GM23338 (cell line): Measurements from ENCODE around the gene RAPGEF4.

Experiments
- CREB1 ChIP-seq: fragments of 250-450 bp; sonication (Bioruptor Pico); IDR thresholded peaks from 2 replicates; pipeline ENCODE4 v1.5.0; 2020; ENCODE audit warnings: low read depth, mild to moderate bottlenecking, moderate library complexity
- EZH2 ChIP-seq: fragments of 200-600 bp; sonication (generic); IDR thresholded peaks from one replicate; pipeline ENCODE4 v1.8.0; 2017; ENCODE audit warnings: antibody characterized with exemption, mild to moderate bottlenecking, low read depth; ENCODE audit not compliant: unreplicated experiment
- EZH2phosphoT487 ChIP-seq: fragments of 200-600 bp; sonication (generic); IDR thresholded peaks from one replicate; pipeline ENCODE4 v1.8.1; 2018; ENCODE audit warnings: antibody characterized with exemption; ENCODE audit not compliant: unreplicated experiment
- JUNB ChIP-seq: IDR thresholded peaks from one replicate; pipeline ENCODE4 v1.6.1; 2016; ENCODE audit warnings: antibody characterized with exemption; ENCODE audit not compliant: unreplicated experiment
- NANOG ChIP-seq: IDR thresholded peaks from 2 replicates; pipeline ENCODE4 v1.6.1; 2016; ENCODE audit warnings: antibody characterized with exemption, borderline replicate concordance
- POLR2AphosphoS5 ChIP-seq: IDR thresholded peaks from 2 replicates; pipeline ENCODE4 v1.6.1; 2016; ENCODE audit warnings: antibody characterized with exemption, low read depth
- STAT1 ChIP-seq: IDR thresholded peaks from one replicate; pipeline ENCODE4 v1.6.1; 2016; ENCODE audit warnings: antibody characterized with exemption; ENCODE audit not compliant: unreplicated experiment
- ZNF114 ChIP-seq: fragments of 250-450 bp; sonication (Bioruptor Pico); IDR thresholded peaks from 2 replicates; pipeline ENCODE4 v1.5.0; 2020; ENCODE audit warnings: mild to moderate bottlenecking, moderate library complexity
- ZNF331 ChIP-seq: fragments of 250-450 bp; sonication (Bioruptor Pico); IDR thresholded peaks from 2 replicates; pipeline ENCODE4 v1.5.0; 2020; ENCODE audit warnings: low read depth, mild to moderate bottlenecking, moderate library complexity
- TF ChIP-seq, protein P1 (sequence below), 2 experiments: fragments of 200-600 bp in 1 of 2; sonication (generic) in 1 of 2; conservative IDR thresholded peaks; 2 replicates each; pipeline versions ENCODE4 v1.5.1 to v1.6.1; 2016 to 2017; ENCODE audit warnings: antibody characterized with exemption in 2 of 2, low read depth in 2 of 2, mild to moderate bottlenecking in 2 of 2, moderate library complexity in 1 of 2
- TF ChIP-seq, protein P2 (sequence below): fragments of 250-450 bp; sonication (Bioruptor Pico); IDR thresholded peaks from 2 replicates; pipeline ENCODE4 v1.5.0; 2020; ENCODE audit warnings: mild to moderate bottlenecking, moderate library complexity
- TF ChIP-seq, protein P3 (sequence below): IDR thresholded peaks from one replicate; pipeline ENCODE4 v1.6.1; 2018; ENCODE audit warnings: antibody characterized with exemption; ENCODE audit not compliant: unreplicated experiment
- TF ChIP-seq, protein P4 (sequence below): IDR thresholded peaks from 2 replicates; pipeline ENCODE4 v1.6.1; 2016; ENCODE audit warnings: antibody characterized with exemption

DNA sequence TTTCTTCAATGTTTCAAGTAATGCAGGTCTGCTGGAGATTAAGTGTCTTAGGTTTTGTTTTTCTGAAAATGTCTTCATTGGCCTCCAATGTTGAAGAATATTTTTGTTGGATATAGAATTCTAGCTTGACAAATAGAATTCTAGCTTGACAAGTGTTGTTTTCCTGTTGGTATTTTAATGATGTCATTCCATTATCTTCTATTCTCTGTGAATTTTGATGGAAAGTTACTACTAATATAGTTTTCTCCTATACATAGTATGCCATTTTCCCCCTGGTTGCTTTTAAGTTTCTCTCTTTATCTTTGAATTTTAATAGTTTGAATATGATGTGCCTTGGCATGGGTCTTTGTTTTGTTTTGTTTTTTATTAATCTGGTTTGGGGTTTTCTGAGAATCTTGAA lies 119.9 kb downstream of the RAPGEF4 start:
- TF ChIP-seq, protein P1, sequence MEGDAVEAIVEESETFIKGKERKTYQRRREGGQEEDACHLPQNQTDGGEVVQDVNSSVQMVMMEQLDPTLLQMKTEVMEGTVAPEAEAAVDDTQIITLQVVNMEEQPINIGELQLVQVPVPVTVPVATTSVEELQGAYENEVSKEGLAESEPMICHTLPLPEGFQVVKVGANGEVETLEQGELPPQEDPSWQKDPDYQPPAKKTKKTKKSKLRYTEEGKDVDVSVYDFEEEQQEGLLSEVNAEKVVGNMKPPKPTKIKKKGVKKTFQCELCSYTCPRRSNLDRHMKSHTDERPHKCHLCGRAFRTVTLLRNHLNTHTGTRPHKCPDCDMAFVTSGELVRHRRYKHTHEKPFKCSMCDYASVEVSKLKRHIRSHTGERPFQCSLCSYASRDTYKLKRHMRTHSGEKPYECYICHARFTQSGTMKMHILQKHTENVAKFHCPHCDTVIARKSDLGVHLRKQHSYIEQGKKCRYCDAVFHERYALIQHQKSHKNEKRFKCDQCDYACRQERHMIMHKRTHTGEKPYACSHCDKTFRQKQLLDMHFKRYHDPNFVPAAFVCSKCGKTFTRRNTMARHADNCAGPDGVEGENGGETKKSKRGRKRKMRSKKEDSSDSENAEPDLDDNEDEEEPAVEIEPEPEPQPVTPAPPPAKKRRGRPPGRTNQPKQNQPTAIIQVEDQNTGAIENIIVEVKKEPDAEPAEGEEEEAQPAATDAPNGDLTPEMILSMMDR (conservative IDR thresholded peaks at IDR 0.05; ENCODE audit: low read depth in 2 of 2): no peak
- TF ChIP-seq ZNF114 (CRISPR knock-in tag): no peak
- no peak for TF ChIP-seq EZH2
- no peak for TF ChIP-seq EZH2phosphoT487
- no peak for TF ChIP-seq POLR2AphosphoS5
- TF ChIP-seq JUNB: no peak
- TF ChIP-seq, protein P2, sequence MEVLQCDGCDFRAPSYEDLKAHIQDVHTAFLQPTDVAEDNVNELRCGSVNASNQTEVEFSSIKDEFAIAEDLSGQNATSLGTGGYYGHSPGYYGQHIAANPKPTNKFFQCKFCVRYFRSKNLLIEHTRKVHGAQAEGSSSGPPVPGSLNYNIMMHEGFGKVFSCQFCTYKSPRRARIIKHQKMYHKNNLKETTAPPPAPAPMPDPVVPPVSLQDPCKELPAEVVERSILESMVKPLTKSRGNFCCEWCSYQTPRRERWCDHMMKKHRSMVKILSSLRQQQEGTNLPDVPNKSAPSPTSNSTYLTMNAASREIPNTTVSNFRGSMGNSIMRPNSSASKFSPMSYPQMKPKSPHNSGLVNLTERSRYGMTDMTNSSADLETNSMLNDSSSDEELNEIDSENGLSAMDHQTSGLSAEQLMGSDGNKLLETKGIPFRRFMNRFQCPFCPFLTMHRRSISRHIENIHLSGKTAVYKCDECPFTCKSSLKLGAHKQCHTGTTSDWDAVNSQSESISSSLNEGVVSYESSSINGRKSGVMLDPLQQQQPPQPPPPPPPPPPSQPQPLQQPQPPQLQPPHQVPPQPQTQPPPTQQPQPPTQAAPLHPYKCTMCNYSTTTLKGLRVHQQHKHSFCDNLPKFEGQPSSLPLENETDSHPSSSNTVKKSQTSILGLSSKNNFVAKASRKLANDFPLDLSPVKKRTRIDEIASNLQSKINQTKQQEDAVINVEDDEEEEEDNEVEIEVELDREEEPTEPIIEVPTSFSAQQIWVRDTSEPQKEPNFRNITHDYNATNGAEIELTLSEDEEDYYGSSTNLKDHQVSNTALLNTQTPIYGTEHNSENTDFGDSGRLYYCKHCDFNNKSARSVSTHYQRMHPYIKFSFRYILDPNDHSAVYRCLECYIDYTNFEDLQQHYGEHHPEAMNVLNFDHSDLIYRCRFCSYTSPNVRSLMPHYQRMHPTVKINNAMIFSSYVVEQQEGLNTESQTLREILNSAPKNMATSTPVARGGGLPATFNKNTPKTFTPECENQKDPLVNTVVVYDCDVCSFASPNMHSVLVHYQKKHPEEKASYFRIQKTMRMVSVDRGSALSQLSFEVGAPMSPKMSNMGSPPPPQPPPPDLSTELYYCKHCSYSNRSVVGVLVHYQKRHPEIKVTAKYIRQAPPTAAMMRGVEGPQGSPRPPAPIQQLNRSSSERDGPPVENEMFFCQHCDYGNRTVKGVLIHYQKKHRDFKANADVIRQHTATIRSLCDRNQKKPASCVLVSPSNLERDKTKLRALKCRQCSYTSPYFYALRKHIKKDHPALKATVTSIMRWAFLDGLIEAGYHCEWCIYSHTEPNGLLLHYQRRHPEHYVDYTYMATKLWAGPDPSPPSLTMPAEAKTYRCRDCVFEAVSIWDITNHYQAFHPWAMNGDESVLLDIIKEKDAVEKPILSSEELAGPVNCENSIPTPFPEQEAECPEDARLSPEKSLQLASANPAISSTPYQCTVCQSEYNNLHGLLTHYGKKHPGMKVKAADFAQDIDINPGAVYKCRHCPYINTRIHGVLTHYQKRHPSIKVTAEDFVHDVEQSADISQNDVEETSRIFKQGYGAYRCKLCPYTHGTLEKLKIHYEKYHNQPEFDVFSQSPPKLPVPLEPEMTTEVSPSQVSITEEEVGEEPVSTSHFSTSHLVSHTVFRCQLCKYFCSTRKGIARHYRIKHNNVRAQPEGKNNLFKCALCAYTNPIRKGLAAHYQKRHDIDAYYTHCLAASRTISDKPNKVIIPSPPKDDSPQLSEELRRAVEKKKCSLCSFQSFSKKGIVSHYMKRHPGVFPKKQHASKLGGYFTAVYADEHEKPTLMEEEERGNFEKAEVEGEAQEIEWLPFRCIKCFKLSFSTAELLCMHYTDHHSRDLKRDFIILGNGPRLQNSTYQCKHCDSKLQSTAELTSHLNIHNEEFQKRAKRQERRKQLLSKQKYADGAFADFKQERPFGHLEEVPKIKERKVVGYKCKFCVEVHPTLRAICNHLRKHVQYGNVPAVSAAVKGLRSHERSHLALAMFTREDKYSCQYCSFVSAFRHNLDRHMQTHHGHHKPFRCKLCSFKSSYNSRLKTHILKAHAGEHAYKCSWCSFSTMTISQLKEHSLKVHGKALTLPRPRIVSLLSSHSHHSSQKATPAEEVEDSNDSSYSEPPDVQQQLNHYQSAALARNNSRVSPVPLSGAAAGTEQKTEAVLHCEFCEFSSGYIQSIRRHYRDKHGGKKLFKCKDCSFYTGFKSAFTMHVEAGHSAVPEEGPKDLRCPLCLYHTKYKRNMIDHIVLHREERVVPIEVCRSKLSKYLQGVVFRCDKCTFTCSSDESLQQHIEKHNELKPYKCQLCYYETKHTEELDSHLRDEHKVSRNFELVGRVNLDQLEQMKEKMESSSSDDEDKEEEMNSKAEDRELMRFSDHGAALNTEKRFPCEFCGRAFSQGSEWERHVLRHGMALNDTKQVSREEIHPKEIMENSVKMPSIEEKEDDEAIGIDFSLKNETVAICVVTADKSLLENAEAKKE: no peak
- TF ChIP-seq CREB1: no peak
- no peak for TF ChIP-seq ZNF331 (CRISPR knock-in tag)
- TF ChIP-seq, protein P3, sequence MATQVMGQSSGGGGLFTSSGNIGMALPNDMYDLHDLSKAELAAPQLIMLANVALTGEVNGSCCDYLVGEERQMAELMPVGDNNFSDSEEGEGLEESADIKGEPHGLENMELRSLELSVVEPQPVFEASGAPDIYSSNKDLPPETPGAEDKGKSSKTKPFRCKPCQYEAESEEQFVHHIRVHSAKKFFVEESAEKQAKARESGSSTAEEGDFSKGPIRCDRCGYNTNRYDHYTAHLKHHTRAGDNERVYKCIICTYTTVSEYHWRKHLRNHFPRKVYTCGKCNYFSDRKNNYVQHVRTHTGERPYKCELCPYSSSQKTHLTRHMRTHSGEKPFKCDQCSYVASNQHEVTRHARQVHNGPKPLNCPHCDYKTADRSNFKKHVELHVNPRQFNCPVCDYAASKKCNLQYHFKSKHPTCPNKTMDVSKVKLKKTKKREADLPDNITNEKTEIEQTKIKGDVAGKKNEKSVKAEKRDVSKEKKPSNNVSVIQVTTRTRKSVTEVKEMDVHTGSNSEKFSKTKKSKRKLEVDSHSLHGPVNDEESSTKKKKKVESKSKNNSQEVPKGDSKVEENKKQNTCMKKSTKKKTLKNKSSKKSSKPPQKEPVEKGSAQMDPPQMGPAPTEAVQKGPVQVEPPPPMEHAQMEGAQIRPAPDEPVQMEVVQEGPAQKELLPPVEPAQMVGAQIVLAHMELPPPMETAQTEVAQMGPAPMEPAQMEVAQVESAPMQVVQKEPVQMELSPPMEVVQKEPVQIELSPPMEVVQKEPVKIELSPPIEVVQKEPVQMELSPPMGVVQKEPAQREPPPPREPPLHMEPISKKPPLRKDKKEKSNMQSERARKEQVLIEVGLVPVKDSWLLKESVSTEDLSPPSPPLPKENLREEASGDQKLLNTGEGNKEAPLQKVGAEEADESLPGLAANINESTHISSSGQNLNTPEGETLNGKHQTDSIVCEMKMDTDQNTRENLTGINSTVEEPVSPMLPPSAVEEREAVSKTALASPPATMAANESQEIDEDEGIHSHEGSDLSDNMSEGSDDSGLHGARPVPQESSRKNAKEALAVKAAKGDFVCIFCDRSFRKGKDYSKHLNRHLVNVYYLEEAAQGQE: no peak
- TF ChIP-seq, protein P4, sequence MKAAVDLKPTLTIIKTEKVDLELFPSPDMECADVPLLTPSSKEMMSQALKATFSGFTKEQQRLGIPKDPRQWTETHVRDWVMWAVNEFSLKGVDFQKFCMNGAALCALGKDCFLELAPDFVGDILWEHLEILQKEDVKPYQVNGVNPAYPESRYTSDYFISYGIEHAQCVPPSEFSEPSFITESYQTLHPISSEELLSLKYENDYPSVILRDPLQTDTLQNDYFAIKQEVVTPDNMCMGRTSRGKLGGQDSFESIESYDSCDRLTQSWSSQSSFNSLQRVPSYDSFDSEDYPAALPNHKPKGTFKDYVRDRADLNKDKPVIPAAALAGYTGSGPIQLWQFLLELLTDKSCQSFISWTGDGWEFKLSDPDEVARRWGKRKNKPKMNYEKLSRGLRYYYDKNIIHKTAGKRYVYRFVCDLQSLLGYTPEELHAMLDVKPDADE: no peak
- TF ChIP-seq NANOG: no peak
- TF ChIP-seq STAT1: no peak
